Activated CD8-positive, alpha-beta memory T cell treated with anti-CD3 and anti-CD28 coated beads for 1 hour (primary cell): ENCODE measurements around the gene RAB22A.

ENCODE experiments used
- DNase-seq, 2 donors: peaks; one replicate each; pipeline ENCODE4 v3.0.0-alpha.2; 2020; ENCODE audit warnings: low read depth in 1 of 2; ENCODE audit errors: extremely low read depth in 1 of 2

Gene RAB22A

GRCh38 chr20:58382096-58382495, 72.6 kb downstream of the RAB22A start:
- no peak for DNase-seq

- DNase-seq = no peak
Observed at GRCh38 chr20:58384821-58385220, 75.3 kb downstream of the RAB22A start.

- DNase-seq = no peak
Observed at GRCh38 chr20:58388028-58388601, 78.6 kb downstream of the RAB22A start.

- peak; percentile 86 to 98 for DNase-seq
Observed at GRCh38 chr20:58388882-58389323, 79.4 kb downstream of the RAB22A start, which contains the start of gene VAPB. TSS of gene VAPB (plus strand) at chr20:58389229. CDS start at chr20:58389460, 231 bp downstream.

GRCh38 chr20:58389324-58389967, 79.9 kb downstream of the RAB22A start:
- peak in 1 of 2 donors; percentile 7 for DNase-seq

- DNase-seq = no peak
Observed at GRCh38 chr20:58389968-58390658, 80.6 kb downstream of the RAB22A start.

GRCh38 chr20:58390659-58391035, 81.1 kb downstream of the RAB22A start:
- DNase-seq = no peak

GRCh38 chr20:58392286-58392685, 82.8 kb downstream of the RAB22A start:
- DNase-seq = no peak

- DNase-seq = no peak
Observed at GRCh38 chr20:58393299-58393698, 83.8 kb downstream of the RAB22A start.

GRCh38 chr20:58394801-58395200, 85.3 kb downstream of the RAB22A start:
- DNase-seq = no peak

- DNase-seq = no peak
Observed at GRCh38 chr20:58395604-58396003, 86.1 kb downstream of the RAB22A start.

GRCh38 chr20:58397429-58397828, 87.9 kb downstream of the RAB22A start:
- no peak for DNase-seq

- DNase-seq = no peak
Observed at GRCh38 chr20:58398254-58398653, 88.7 kb downstream of the RAB22A start.

- no peak for DNase-seq
Observed at GRCh38 chr20:58399926-58400325, 90.4 kb downstream of the RAB22A start.

GRCh38 chr20:58401162-58401561, 91.6 kb downstream of the RAB22A start:
- DNase-seq = no peak

- DNase-seq = no peak
Observed at GRCh38 chr20:58402305-58402704, 92.8 kb downstream of the RAB22A start.

GRCh38 chr20:58402827-58403226, 93.3 kb downstream of the RAB22A start:
- DNase-seq = no peak

GRCh38 chr20:58403272-58403671, 93.8 kb downstream of the RAB22A start:
- no peak for DNase-seq

GRCh38 chr20:58405504-58406291, 96.2 kb downstream of the RAB22A start:
- no peak for DNase-seq

- no peak for DNase-seq
Observed at GRCh38 chr20:58406422-58407001, 97.0 kb downstream of the RAB22A start.
